MM.1S (cell line): ENCODE data around the gene IL17C.

ENCODE experiments used
- DNase-seq: peaks from one replicate; pipeline ENCODE4 v3.0.0-alpha.2; 2015
- H2AFZ ChIP-seq: fragments of 300-600 bp; sonication (generic); 2 replicates; pipeline ENCODE4 v1.6.0; 2016; ENCODE audit warnings: antibody characterized with exemption, low read length
- H3F3A ChIP-seq: fragments of 300-600 bp; sonication (generic); 2 replicates; pipeline ENCODE4 v1.6.1; 2016; ENCODE audit warnings: mild to moderate bottlenecking, antibody characterized with exemption, low read length, moderate library complexity, mixed read lengths; ENCODE audit not compliant: insufficient read depth
- H3K27ac ChIP-seq: fragments of 300-600 bp; sonication (generic); 2 replicates; pipeline ENCODE4 v1.5.1; 2016; ENCODE audit warnings: mild to moderate bottlenecking, low read length
- H3K27me3 ChIP-seq: fragments of 300-600 bp; sonication (generic); replicated peaks from 2 replicates; pipeline ENCODE4 v1.6.0; 2016; ENCODE audit warnings: low read length; ENCODE audit not compliant: insufficient read depth
- H3K36me3 ChIP-seq: fragments of 300-600 bp; sonication (generic); replicated peaks from 2 replicates; pipeline ENCODE4 v1.6.1; 2016; ENCODE audit warnings: mild to moderate bottlenecking, low read length, mixed read lengths; ENCODE audit not compliant: insufficient read depth
- H3K4me1 ChIP-seq: fragments of 300-600 bp; sonication (generic); 2 replicates; pipeline ENCODE4 v1.6.1; 2016; ENCODE audit warnings: low read length, mixed read lengths
- H3K4me2 ChIP-seq: fragments of 300-600 bp; sonication (generic); 2 replicates; pipeline ENCODE4 v1.6.0; 2016; ENCODE audit warnings: low read depth, low read length
- H3K4me3 ChIP-seq: fragments of 300-600 bp; sonication (generic); 2 replicates; pipeline ENCODE4 v1.5.1; 2016; ENCODE audit warnings: low read length, mixed read lengths
- H3K79me2 ChIP-seq: fragments of 300-600 bp; sonication (generic); 2 replicates; pipeline ENCODE4 v1.6.1; 2016; ENCODE audit warnings: mixed run types, low read length, mixed read lengths
- H3K9ac ChIP-seq: fragments of 300-600 bp; sonication (generic); 2 replicates; pipeline ENCODE4 v1.6.1; 2016; ENCODE audit warnings: low read length, mixed read lengths
- H3K9me2 ChIP-seq: fragments of 300-600 bp; sonication (generic); replicated peaks from 2 replicates; pipeline ENCODE4 v1.6.1; 2016; ENCODE audit warnings: mild to moderate bottlenecking, low read length, mixed read lengths; ENCODE audit not compliant: insufficient read depth
- H3K9me3 ChIP-seq: fragments of 300-600 bp; sonication (generic); replicated peaks from 2 replicates; pipeline ENCODE4 v1.6.1; 2016; ENCODE audit warnings: mild to moderate bottlenecking, low read length, mixed read lengths; ENCODE audit not compliant: insufficient read depth
- H4K20me1 ChIP-seq: fragments of 300-600 bp; sonication (generic); 2 replicates; pipeline ENCODE4 v1.6.1; 2016; ENCODE audit warnings: mild to moderate bottlenecking, low read length, moderate library complexity, mixed read lengths; ENCODE audit not compliant: insufficient read depth
- CTCF ChIP-seq: fragments of 300-600 bp; sonication (generic); IDR thresholded peaks from 2 replicates; pipeline ENCODE4 v1.5.1; 2016; ENCODE audit warnings: antibody characterized with exemption, low read length, mixed read lengths
- EZH2 ChIP-seq: fragments of 300-600 bp; sonication (generic); optimal IDR thresholded peaks from 2 replicates; pipeline ENCODE3; 2017; ENCODE audit warnings: low read depth, mild to moderate bottlenecking, antibody characterized with exemption, low read length, mixed read lengths
- EZH2phosphoT487 ChIP-seq: fragments of 300-600 bp; sonication (generic); IDR thresholded peaks from 2 replicates; pipeline ENCODE4 v1.6.1; 2018; ENCODE audit warnings: antibody characterized with exemption, low read length

The IL17C gene

GRCh38 chr16:88687676-88688012, 49.3 kb downstream of the IL17C start:
- H3K79me2 ChIP-seq: peaks cover 8% of the 10 kb centered on the region; the same call in 1 of the 2 replicates
- no peak for DNase-seq
- H3K4me3 ChIP-seq: no peak overlapping the region
- no peak overlapping the region for H3K9ac ChIP-seq
- no peaks in the 10 kb centered on the region for H3K9me3 ChIP-seq
- no peak overlapping the region for H3K4me2 ChIP-seq
- no peaks in the 10 kb centered on the region for H4K20me1 ChIP-seq
- no peak for TF ChIP-seq CTCF
- TF ChIP-seq EZH2phosphoT487: no peak
- H3K4me1 ChIP-seq: 0 out of 2 replicates have a peak, but pooled peaks cover 7% of the 10 kb centered on the region
- peaks cover 11% of the 10 kb centered on the region for H3F3A ChIP-seq
- H3K9me2 ChIP-seq: no peaks in the 10 kb centered on the region
- no peaks in the 10 kb centered on the region for H3K27me3 ChIP-seq
- no peak overlapping the region for H3K27ac ChIP-seq
- no peak overlapping the region for H2AFZ ChIP-seq
- H3K36me3 ChIP-seq: no peaks in the 10 kb centered on the region

GRCh38 chr16:88688013-88688778, 49.8 kb downstream of the IL17C start:
- peaks cover 11% of the 10 kb centered on the region for H3F3A ChIP-seq
- H2AFZ ChIP-seq: no peak overlapping the region
- H3K9me3 ChIP-seq: no peaks in the 10 kb centered on the region
- H3K9me2 ChIP-seq: no peaks in the 10 kb centered on the region
- DNase-seq: no peak
- no peaks in the 10 kb centered on the region for H3K27me3 ChIP-seq
- no peak overlapping the region for H3K4me2 ChIP-seq
- no peaks in the 10 kb centered on the region for H4K20me1 ChIP-seq
- no peak overlapping the region for H3K4me3 ChIP-seq
- no peaks in the 10 kb centered on the region for H3K36me3 ChIP-seq
- TF ChIP-seq EZH2phosphoT487: no peak
- TF ChIP-seq CTCF: no peak
- TF ChIP-seq EZH2: no peak
- H3K4me1 ChIP-seq: 0 out of 2 replicates have a peak, but pooled peaks cover 7% of the 10 kb centered on the region
- H3K27ac ChIP-seq: no peak overlapping the region
- H3K79me2 ChIP-seq: peaks cover 8% of the 10 kb centered on the region; the same call in 1 of the 2 replicates
- no peak overlapping the region for H3K9ac ChIP-seq
